Activated CD4-positive, CD25-positive, alpha-beta regulatory T cell treated with anti-CD3 and anti-CD28 coated beads, Interleukin-2, amount 50 U/mL, for 16 hours (primary cell): ENCODE results near the gene TEX22.
"Not testable (repeated sequence)": the region's sequence is repeated elsewhere in the genome, so short reads cannot be mapped to it uniquely, and the experiment has no call there.

Experiments
- DNase-seq: peaks from one replicate; pipeline ENCODE4 v3.0.0-alpha.2; 2020; ENCODE audit warnings: low read depth, low spot score

Gene TEX22, protein sequence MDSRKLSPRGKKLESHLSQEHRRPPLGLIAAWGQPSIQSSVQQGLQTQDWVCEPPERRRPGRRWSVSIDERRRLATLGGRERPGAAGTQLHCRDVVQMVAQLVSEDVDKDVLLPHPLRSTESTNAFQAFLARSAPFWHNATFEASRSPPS

GRCh38 chr14:105398044-105398725, at the start of gene TEX22:
TEX22 (plus strand) TSS chr14:105398538; CDS start chr14:105399341, 803 bp downstream.
- DNase-seq = peak; percentile 84

DNA sequence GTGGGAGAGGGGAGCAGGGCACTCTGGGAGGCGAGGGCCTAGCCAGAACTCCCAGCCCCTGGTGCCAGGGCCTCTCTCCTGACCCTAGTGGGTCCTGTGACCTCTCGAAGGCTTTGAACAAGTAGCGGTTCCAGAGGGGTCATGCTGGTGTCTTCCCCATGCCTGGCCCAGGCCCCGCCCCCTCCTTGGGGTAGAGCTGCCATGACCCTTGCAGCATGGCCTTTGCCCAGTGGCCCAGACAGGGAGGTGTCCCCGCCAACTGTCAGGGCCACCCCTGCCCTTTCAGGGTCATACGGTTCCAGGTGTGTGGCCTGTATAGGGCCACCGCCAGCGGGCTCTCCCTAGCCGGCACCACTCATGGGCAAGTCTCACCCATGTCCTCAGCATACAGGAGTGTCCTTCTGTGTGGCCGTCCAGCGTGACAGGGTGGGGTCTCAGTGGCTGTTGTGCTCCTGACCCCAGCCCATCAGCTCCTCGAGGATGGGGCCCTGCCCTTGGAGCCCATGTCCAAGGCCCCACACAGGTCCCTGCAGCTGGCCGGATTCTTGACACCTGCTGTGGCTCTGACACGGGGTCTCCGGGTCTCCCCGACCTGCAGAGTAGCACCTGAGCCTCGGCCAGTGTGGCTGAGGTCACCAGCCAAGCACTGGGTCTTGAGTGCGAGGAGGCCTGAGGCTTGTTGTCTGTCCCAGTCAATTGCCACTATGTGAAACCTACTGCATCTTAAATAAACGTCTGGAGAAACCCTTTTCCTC, 49.2 kb upstream of the TEX22 start:
- DNase-seq = no peak

DNA sequence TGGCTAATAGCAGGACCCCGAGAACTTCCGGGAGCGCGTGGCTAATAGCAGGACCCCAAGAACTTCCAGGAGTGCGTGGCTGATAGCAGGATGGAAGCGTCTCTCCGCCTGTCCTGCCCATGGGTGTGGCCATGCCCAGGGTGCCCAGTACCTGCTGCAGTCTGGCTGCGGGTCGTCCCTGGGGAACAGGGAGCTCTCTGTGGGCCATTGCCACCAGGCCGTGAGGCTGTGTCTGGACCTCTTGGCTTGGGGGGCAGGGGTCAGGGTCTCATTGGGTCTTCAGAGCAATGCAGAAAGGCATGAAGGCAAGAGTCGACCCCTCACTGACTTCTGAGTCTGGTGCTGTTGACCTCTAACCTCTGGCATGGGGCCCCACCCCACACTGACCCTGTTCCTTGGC, 48.3 kb upstream of the TEX22 start:
- no peak for DNase-seq

DNA sequence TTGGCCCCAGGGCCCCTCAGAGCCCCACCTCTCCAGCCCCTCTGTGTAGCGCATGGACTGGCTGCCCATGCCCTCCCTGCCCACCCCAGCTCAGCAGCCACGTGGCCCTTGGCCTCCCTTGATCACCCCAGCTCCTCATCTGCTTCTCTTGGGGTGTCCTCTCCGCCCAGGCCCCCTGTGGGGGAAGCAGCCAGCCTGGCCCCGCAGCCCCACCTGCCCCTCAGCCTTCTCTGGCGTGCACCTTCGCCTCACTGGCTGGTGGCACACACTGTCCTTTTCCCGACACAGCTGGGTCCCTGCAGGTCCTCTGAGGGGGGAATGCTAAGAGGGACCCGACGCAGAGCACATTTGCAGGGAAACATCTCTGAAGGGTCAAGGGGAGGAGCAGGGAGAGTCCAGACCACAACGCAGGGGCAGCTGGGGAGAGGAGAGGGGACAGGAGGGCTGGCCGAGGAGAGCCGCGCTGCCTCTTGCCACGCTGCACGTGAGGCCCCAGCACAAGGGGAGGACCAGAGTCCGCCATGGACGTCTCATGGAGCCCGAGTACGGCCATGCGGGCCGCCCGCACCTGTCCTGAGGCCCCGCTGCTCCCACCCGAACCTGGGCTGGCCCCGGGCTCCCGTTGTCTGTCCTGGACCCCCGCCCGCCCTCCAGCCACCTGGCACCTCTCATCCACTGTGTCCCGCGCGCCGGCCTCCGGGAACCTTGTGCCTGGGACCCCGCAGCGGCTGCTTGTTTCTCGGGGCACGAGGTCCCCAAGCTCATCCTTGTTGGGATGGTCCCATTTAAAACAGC, 47.7 kb upstream of the TEX22 start:
- DNase-seq = no peak

DNA sequence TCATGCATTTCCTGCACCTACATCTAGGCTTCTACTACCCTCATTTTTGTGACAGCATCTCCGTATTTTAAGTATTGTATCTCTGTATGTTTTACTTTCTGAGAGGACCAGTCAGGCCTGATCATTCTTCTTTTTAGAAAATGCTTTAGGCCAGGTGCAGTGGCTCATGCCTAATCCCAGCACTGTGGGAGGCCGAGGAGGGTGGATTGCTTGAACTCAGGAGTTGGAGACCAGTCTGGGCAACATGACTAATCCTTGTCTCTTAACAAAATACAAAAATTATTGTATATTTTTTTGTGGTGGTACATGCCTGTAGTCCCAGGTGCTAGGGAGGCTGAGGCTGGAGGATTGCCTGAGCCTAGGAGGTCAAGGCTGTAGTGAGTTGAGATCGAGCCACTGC, 46.9 kb upstream of the TEX22 start:
- DNase-seq = no peak

DNA sequence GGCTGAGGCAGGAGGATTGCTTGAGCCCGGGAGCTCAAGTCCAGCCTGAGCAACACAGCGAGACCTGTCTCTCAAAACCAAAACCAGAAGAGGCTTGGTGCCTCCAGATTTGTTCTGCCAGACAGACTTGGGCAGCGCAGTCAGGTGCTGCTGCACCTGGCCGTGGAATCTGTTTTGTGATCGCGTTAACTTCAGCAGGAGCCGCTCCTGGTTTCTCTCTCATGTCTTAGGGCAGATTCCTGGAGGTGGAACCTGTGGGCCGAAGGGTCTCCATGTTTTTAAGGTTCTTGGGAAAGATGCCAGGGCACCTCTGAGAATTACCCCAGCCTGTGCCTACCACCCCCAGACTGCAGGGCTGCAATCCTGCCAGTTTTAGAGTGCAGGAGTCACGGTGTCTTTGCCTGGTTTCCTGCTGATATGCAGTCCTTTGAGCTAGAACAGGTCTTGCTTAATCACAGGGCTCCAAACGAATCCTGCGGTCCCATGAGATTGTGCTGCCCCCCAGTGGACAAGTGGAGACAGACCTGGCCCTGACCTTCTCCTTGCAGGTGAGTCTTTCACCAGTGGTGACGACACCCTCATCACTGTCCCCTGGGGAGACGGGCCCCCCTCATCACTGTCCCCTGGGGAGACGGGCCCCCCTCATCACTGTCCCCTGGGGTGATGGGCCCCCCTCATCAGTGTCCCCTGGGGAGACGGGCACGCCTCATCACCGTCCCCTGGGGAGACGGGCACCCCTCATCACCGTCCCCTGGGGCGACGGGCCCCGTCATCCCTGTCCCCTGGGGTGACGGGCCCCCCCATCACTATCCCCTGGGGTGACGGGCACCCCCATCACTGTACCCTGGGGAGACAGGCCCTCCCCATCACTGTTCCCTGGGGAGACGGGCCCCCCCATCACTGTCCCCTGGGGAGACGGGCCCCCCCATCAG, 46.2 kb upstream of the TEX22 start:
- peak; percentile 82 for DNase-seq

GRCh38 chr14:105353136-105353535, 45.2 kb upstream of the TEX22 start:
- DNase-seq = no peak

- DNase-seq = no peak
Measured at GRCh38 chr14:105354541-105354940, 43.8 kb upstream of the TEX22 start.

GRCh38 chr14:105355049-105355575, 43.2 kb upstream of the TEX22 start:
- no peak for DNase-seq

GRCh38 chr14:105355850-105356604, 42.3 kb upstream of the TEX22 start:
- no peak for DNase-seq

DNA sequence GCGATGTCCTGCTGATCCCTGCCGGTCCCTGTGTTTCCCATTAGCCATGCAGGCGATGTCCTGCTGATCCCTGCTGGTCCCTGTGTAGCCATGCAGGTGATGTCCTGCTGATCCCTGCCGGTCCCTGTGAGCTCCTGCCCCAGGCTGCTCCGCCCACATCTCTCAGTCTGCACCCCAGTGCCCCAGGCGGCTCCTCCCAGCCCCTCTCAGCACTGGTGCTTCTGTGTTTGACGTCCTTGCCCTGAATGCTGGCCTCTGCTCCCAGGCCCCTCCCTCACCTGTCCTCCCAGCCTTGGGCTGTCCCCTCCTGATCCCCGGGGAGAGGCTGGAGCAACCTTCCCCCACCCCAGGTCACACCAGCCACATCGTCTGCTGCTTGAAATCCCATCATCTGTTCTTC, 41.4 kb upstream of the TEX22 start:
- no peak for DNase-seq

GRCh38 chr14:105357626-105358025, 40.7 kb upstream of the TEX22 start:
- no peak for DNase-seq

DNA sequence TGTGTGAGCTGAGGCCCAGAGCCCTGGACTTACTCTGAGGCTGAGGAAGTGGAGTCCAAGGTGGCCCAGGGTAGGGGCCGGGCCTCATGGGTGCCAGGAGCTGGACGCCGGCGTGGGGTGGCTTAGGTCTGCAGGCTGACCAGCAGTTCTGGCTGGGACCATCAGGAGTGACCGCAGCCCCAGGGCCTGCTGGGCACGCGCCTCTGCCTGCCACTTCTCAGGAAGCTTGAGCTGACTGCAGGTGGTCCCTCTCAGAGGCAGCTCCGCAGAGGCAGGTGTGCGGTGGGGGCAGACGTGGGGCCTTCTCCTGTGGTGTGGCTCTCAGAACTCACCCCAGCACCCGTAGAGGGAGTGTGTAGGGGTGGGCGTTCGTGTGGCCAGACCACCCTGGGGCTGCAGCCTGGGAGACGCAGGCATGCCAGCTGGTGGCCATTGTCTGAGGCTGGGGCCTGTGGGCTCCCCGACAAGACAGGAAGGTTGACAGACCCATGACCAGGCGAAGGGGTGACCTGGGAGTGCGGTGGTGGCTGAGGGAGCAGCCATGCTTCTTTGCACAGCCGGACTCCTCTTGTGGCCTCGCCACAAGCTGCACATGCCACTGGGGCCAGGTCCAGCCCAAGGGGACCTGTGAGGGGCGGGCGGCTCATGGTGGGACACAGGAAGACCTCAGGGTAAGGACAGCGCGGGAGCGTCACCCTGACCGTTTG, 40.0 kb upstream of the TEX22 start:
- DNase-seq = no peak

GRCh38 chr14:105358943-105359342, 39.4 kb upstream of the TEX22 start:
- no peak for DNase-seq

- not testable (repeated sequence) for DNase-seq
Measured at GRCh38 chr14:105361412-105361811, 36.9 kb upstream of the TEX22 start.

DNA sequence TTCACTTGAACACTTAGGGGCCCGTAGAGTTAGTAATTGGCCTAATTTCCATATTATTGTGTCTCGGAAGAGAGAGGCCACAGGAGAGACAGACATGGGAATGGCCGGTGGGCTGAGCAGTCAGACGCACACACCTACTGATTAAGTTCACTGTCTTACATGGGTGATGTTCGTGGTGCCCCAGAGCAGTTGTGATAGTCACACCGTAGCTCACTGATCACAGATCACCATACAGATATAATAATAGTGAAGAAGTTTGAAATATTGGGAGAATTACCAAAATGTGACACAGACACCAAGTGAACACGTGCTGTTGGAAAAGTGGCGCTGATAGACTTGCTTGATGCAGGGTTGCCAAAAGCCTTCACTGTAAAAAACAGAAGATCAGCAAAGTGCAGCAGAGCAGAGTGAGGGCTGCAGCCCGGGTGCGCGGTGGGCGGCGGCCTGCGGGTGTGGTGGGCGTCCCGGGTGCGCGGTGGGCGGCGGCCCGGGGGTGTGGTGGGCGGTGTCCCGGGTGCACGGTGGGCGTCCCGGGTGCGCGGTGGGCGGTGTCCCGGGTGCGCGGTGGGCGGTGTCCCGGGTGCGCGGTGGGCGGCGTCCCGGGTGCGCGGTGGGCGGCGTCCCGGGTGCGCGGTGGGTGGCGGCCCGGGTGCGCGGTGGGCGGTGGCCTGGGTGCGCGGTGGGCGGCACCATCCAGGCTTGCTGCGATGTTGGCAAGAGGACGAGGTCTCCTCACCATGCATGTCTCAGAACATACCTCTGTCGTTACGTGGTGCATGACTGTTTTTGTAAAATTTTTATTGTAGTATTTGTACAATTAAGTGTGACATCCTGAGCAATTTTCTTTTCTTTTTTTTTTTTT, 34.3 kb upstream of the TEX22 start:
- no peak for DNase-seq

DNA sequence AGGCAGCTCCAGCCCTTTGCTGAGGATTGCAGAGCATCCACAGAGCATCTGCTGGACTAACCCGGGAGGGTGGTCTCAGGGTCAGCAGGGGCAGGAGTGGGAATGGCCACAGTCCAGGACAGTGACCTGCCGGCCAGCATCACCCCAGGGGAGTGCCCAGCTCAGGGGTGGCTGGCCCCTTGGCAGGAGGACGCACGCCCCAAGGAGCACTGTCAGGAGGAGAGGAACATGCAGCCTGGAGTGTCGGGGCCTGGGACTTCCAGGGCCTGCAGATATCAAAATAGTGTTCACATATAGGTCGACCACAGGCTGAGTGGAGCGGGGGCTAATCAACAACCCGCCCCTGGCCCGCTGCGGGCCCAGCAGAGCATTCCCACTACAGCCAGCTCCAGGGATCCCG, 33.2 kb upstream of the TEX22 start:
- DNase-seq = no peak

DNA sequence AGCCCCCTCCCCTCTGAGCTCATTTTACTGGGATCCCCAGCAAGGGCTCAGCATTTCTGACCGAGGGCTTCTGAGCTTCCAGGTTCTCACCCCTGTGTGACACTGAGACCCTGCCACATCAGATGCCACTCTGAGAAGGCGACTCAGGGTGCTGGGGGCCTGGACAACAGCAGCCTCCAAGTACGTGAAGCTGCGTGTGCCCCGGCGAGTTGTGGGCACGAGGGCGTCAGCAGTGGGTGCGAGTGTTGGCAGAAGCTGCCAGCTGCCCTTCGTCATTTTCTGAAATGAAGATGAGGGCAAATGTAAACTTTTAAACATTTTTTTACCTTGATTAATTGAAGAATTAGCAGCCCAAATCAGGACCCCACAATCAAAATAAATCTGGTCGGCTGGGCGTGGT, 32.7 kb upstream of the TEX22 start:
- DNase-seq = no peak
